Activated T-cell treated with anti-CD3 and anti-CD28 coated beads, Interleukin-2, amount 50 U/mL, for 72 hours (primary cell): ENCODE measurements around the gene ENDOV. TPM values are rescaled to one million over a fixed set of nuclear protein-coding genes. Genes with fewer than 3 reads are reported as not detected.
"Not testable (repeated sequence)": the region's sequence is repeated elsewhere in the genome, so short reads cannot be mapped to it uniquely, and the experiment has no call there.

Experiments
- ATAC-seq, 2 donors: fragments of 150-1000 bp; cut with Tn5 transposase; replicated peaks in 1 of 2; 2 replicates each; pipeline ENCODE4 v1.10.0; 2021; ENCODE audit warnings: moderate library complexity in 2 of 2, mild to moderate bottlenecking in 1 of 2
- DNase-seq, 2 donors: peaks; one replicate each; pipeline ENCODE4 v3.0.0; 2021 to 2022; ENCODE audit warnings: mixed read lengths in 1 of 2
- H3K27ac Mint-ChIP-seq: one replicate; pipeline ENCODE4 v1.8.0; 2022; ENCODE audit warnings: mild to moderate bottlenecking, moderate library complexity, mixed read lengths
- H3K27me3 Mint-ChIP-seq: one replicate; pipeline ENCODE4 v1.8.0; 2022; ENCODE audit warnings: low read depth, mixed read lengths
- H3K36me3 Mint-ChIP-seq, 2 donors: one replicate each; pipeline ENCODE4 v1.8.0; 2022; ENCODE audit warnings: mixed read lengths in 2 of 2, mild to moderate bottlenecking in 1 of 2; ENCODE audit not compliant: insufficient read depth in 2 of 2
- H3K4me1 Mint-ChIP-seq: one replicate; pipeline ENCODE4 v1.8.0; 2022; ENCODE audit warnings: low read depth, mixed read lengths
- H3K4me3 Mint-ChIP-seq, 2 donors: one replicate each; pipeline ENCODE4 v1.8.0; 2022; ENCODE audit warnings: mild to moderate bottlenecking in 2 of 2, mixed read lengths in 2 of 2, moderate library complexity in 2 of 2
- H3K9me3 Mint-ChIP-seq, 2 donors: one replicate each; pipeline ENCODE4 v1.8.0; 2022; ENCODE audit warnings: mixed read lengths in 2 of 2
- total RNA-seq, 2 donors: library from RNA; stranded (reverse); gene quantifications; one replicate each; pipeline ENCODE4 v1.2.3, GENCODE V29; 2022

ENDOV gene
- total RNA-seq, 2 donors from 2014 or later: 25.3 to 29.0 TPM

GRCh38 chr17:80410441-80411087 lies 4.4 kb upstream of the ENDOV start:
- not testable (repeated sequence) for ATAC-seq

GRCh38 chr17:80413771-80414507 lies 1.0 kb upstream of the ENDOV start:
- no peak for ATAC-seq

More at GRCh38 chr17:80410441-80411087, 4.4 kb upstream of the ENDOV start:
- not testable (repeated sequence) for H3K27ac Mint-ChIP-seq, H3K4me3 Mint-ChIP-seq, H3K36me3 Mint-ChIP-seq, H3K9me3 Mint-ChIP-seq, DNase-seq
- Mint-ChIP-seq H3K4me1 (peaks cover 15% of the 10 kb centered on the region), H3K27me3 (peaks cover 25% of the 10 kb centered on the region)

DNA sequence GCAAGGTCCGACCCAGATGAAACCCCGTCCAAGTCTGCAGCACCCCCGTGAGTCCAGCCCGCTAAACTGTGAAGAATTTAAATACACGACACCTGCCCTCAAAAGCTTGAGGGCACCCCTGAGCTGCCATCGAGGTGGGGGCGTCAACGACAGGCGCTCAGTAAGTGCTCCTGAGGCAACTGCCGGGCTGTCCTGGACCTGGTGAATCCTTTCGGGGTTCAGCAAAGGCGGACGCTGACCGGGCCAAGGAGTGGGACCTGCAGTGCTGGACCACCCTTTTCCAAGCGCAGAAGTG lies 512 bp upstream of the ENDOV start:
- peaks cover 25% of the 10 kb centered on the region for H3K27me3 Mint-ChIP-seq
- no peaks in the 10 kb centered on the region for H3K9me3 Mint-ChIP-seq
- peak overlapping the region; percentile 89 for H3K4me3 Mint-ChIP-seq
- peaks cover 34% of the 10 kb centered on the region for H3K4me1 Mint-ChIP-seq
- no peaks in the 10 kb centered on the region for H3K36me3 Mint-ChIP-seq
- DNase-seq (no peak), ATAC-seq (peak; percentile 1 to 6)
- no peak overlapping the region for H3K27ac Mint-ChIP-seq

More at GRCh38 chr17:80413771-80414507, 1.0 kb upstream of the ENDOV start:
- Mint-ChIP-seq H3K4me3 (peak overlapping the region; percentile 89), H3K27ac (no peak overlapping the region), H3K27me3 (peaks cover 25% of the 10 kb centered on the region), H3K9me3 (no peaks in the 10 kb centered on the region), H3K4me1 (peaks cover 37% of the 10 kb centered on the region), H3K36me3 (no peaks in the 10 kb centered on the region)
- DNase-seq: no peak

DNA sequence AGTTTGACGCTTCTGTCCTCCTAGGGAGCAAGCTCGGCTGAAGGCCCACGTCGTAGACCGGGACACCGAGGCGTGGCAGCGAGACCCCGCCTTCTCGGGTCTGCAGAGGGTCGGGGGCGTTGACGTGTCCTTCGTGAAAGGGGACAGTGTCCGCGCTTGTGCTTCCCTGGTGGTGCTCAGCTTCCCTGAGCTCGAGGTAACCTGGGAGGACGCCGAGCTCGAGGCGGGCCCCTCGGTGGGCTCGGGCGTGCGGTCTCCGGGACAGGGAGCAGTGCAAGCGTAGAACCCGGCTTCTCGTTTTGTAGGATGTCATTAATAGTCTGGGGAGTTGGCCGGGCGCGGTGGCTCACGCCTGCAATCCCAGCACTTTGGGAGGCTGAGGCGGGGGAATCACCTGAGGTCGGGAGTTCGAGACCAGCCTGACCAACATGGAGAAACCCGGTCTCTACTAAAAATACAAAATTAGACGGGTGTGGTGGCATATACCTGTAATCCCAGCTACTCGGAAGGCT lies 715 bp downstream of the ENDOV start:
- Mint-ChIP-seq H3K36me3 (no peaks in the 10 kb centered on the region), H3K9me3 (no peaks in the 10 kb centered on the region), H3K4me3 (peak overlapping the region; percentile 89), H3K27me3 (peaks cover 25% of the 10 kb centered on the region), H3K27ac (no peak overlapping the region), H3K4me1 (peaks cover 43% of the 10 kb centered on the region)
- no peak for DNase-seq
- no peak for ATAC-seq

GRCh38 chr17:80416260-80416939 lies 1.4 kb downstream of the ENDOV start:
- Mint-ChIP-seq H3K27me3 (peaks cover 25% of the 10 kb centered on the region), H3K36me3 (no peaks in the 10 kb centered on the region), H3K27ac (no peak overlapping the region), H3K4me3 (peak overlapping the region; percentile 89), H3K4me1 (peaks cover 43% of the 10 kb centered on the region), H3K9me3 (no peaks in the 10 kb centered on the region)
- DNase-seq (no peak), ATAC-seq (no peak)

DNA sequence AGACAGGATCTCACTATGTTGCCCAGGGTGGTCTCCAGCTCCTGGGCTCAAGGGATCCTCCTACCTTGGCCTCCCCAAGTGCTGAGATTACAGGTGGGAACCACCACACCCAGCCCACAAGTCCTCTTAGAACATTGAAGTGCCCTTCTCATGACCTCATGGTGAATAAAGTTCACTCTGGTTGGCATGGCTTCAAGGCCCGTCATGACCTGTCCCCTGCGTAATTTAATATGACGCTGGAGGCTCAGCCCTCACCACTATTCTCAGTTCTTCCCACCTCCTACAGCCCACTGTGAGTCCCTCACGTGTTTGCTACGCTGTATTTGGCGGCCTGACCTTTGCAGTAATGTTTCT lies 1.9 kb downstream of the ENDOV start:
- Mint-ChIP-seq H3K4me1 (peaks cover 43% of the 10 kb centered on the region), H3K36me3 (no peaks in the 10 kb centered on the region), H3K4me3 (peak overlapping the region; percentile 89), H3K27ac (peak overlapping the region; percentile 36), H3K9me3 (no peaks in the 10 kb centered on the region), H3K27me3 (peaks cover 25% of the 10 kb centered on the region)
- DNase-seq (no peak), ATAC-seq (no peak)

DNA sequence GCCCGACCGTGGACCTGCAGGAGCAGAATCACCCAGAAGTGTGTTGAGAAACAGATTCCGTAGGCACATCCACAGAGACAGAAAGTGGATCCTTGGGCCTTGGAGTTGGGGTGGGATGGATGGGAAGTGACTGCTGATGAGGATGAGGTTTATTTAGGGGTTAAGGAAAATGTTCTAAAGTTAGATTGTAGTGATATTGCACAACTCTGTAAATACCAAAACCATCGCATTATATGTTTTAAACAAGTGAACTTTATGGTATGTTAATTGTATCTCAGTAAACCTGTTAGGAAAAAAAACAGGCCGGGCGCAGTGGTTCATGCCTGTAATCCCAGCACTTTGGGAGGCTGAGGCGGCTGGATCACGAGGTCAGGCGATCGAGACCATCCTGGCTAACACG lies 3.6 kb downstream of the ENDOV start:
- Mint-ChIP-seq H3K36me3 (no peaks in the 10 kb centered on the region), H3K27me3 (peaks cover 10% of the 10 kb centered on the region), H3K4me3 (no peak overlapping the region), H3K4me1 (peaks cover 43% of the 10 kb centered on the region), H3K9me3 (no peaks in the 10 kb centered on the region), H3K27ac (no peak overlapping the region)
- ATAC-seq (no peak), DNase-seq (no peak)

- Mint-ChIP-seq H3K27me3 (peaks cover 4% of the 10 kb centered on the region), H3K4me1 (peaks cover 43% of the 10 kb centered on the region), H3K27ac (no peak overlapping the region), H3K4me3 (no peak overlapping the region), H3K36me3 (no peaks in the 10 kb centered on the region), H3K9me3 (no peaks in the 10 kb centered on the region)
- ATAC-seq (no peak), DNase-seq (no peak)
These were observed 4.3 kb downstream of the ENDOV start for GRCh38 chr17:80419255-80419654.

GRCh38 chr17:80421381-80422090 lies 6.6 kb downstream of the ENDOV start:
- no peaks in the 10 kb centered on the region for H3K27me3 Mint-ChIP-seq
- no peaks in the 10 kb centered on the region for H3K36me3 Mint-ChIP-seq
- ATAC-seq (no peak), DNase-seq (no peak)
- no peak overlapping the region for H3K27ac Mint-ChIP-seq
- no peak overlapping the region for H3K4me3 Mint-ChIP-seq
- H3K4me1 Mint-ChIP-seq: peaks cover 32% of the 10 kb centered on the region
- no peaks in the 10 kb centered on the region for H3K9me3 Mint-ChIP-seq

DNA sequence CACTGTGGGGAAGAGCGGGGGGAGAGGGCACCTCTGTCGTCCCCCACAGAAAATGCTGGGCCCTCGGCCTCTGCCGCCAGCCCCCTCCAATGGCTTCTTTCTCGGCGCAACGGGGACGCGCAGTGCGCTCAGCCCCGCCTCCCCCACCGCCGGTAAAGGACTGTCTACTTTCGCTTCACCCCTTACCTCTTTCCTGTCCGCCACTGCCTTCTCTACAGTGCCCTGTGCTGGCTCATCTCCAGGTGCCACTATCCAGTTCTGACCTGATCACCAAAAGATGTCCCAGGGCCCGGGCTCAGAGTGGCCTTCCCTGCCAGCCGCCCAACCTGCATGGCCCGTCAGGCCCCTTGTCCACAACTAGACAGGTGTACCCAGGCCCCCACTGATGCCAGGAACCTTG lies 7.3 kb downstream of the ENDOV start:
- Mint-ChIP-seq H3K27ac (no peak overlapping the region), H3K27me3 (no peaks in the 10 kb centered on the region), H3K4me1 (peaks cover 32% of the 10 kb centered on the region), H3K4me3 (no peak overlapping the region), H3K9me3 (no peaks in the 10 kb centered on the region), H3K36me3 (no peaks in the 10 kb centered on the region)
- no peak for ATAC-seq
- DNase-seq: no peak

DNA sequence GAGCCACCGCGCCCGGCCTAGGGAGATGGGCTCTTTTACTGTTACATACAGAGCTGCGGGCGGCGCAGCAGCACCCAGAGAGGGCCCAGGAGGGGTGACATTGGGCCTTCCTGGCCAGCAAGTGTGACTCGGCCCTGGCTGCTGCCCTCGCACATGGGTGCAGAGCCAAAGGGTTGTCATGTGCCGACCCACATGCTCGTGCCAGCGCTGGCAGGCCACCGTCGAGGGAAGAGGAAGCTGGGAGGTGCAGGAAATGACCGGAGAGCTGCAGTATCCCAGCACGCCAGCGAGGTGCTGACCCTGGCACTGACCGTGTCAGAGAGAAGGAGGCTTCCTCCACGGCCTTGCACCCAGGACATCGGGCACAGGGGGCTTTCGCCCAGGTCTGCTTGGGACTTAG lies 8.0 kb downstream of the ENDOV start:
- H3K36me3 Mint-ChIP-seq: no peaks in the 10 kb centered on the region
- peaks cover 25% of the 10 kb centered on the region for H3K4me1 Mint-ChIP-seq
- ATAC-seq (no peak), DNase-seq (no peak)
- H3K9me3 Mint-ChIP-seq: no peaks in the 10 kb centered on the region
- H3K4me3 Mint-ChIP-seq: no peak overlapping the region
- no peaks in the 10 kb centered on the region for H3K27me3 Mint-ChIP-seq
- no peak overlapping the region for H3K27ac Mint-ChIP-seq

DNA sequence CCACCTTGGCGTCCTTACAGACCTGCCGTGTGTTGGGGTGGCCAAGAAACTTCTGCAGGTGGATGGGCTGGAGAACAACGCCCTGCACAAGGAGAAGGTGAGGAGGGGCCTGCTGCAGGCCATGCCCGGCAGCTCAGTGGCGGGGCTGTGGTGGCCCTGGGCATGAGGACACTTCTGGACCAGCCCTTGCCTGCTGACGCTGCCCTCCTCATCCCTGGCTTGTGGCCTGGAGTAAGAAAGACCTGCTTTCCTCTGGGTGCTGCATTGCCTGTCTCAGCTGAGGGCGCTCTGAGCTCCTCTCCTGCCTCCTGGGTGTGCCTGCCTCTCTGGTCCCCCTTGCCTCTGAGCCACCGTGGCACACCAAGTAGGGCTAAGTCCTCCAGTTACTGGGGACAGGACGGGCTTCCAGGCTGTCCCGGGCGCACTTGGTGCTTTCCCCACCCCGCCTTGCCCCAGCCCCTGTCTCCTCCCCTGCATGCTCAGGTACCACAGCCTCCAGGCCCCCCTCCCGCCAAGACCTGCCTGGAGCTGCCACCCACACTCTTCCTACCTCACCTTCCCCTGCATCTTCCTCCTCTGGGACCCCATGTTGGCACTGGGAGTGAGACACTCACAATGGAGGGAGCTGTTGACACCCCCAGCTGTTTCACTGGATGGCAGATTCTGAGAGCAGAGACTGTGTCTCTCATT lies 8.7 kb downstream of the ENDOV start:
- ATAC-seq (no peak), DNase-seq (no peak)
- H3K36me3 Mint-ChIP-seq: no peaks in the 10 kb centered on the region
- no peak overlapping the region for H3K4me3 Mint-ChIP-seq
- H3K27me3 Mint-ChIP-seq: no peaks in the 10 kb centered on the region
- no peaks in the 10 kb centered on the region for H3K9me3 Mint-ChIP-seq
- peaks cover 24% of the 10 kb centered on the region for H3K4me1 Mint-ChIP-seq
- H3K27ac Mint-ChIP-seq: no peak overlapping the region
